ENCODE measurements around the gene ASB6. TPM values are rescaled to one million over a fixed set of nuclear protein-coding genes. Genes with fewer than 3 reads are reported as not detected.

The ASB6 gene
- total RNA-seq, 1 donor, result 21.0 TPM

GRCh38 chr9:129635099-129636065, 6.6 kb downstream of the ASB6 start:
- DNase-seq (ENCODE audit: insufficient read length, low spot score, missing footprints), result no peak
- Histone ChIP-seq H2AFZ (ENCODE audit: low read length) (no peak overlapping the region), H3K27me3 (ENCODE audit: insufficient read depth, low read length) (no peaks in the 10 kb centered on the region), H3K4me3 (ENCODE audit: insufficient read depth, low read length) (no peak overlapping the region), H4K20me1 (ENCODE audit: insufficient read depth, low read length) (peaks cover 74% of the 10 kb centered on the region), H3K4me2 (ENCODE audit: insufficient read depth, low read length) (no peak overlapping the region), H3K79me2 (ENCODE audit: insufficient read depth, low read length) (peaks cover 94% of the 10 kb centered on the region), H3K9me3 (ENCODE audit: low read depth, low read length) (no peaks in the 10 kb centered on the region), H3K4me1 (ENCODE audit: insufficient read depth, low read length) (peaks cover 32% of the 10 kb centered on the region), H3K27ac (ENCODE audit: low read depth, low read length) (no peak overlapping the region), H3K36me3 (ENCODE audit: insufficient read depth, low read length) (peaks cover 69% of the 10 kb centered on the region)
- TF ChIP-seq, protein P1, sequence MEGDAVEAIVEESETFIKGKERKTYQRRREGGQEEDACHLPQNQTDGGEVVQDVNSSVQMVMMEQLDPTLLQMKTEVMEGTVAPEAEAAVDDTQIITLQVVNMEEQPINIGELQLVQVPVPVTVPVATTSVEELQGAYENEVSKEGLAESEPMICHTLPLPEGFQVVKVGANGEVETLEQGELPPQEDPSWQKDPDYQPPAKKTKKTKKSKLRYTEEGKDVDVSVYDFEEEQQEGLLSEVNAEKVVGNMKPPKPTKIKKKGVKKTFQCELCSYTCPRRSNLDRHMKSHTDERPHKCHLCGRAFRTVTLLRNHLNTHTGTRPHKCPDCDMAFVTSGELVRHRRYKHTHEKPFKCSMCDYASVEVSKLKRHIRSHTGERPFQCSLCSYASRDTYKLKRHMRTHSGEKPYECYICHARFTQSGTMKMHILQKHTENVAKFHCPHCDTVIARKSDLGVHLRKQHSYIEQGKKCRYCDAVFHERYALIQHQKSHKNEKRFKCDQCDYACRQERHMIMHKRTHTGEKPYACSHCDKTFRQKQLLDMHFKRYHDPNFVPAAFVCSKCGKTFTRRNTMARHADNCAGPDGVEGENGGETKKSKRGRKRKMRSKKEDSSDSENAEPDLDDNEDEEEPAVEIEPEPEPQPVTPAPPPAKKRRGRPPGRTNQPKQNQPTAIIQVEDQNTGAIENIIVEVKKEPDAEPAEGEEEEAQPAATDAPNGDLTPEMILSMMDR (IDR thresholded peaks at IDR 0.05; ENCODE audit: extremely low read depth, low read depth, low read length), result no peak

DNA sequence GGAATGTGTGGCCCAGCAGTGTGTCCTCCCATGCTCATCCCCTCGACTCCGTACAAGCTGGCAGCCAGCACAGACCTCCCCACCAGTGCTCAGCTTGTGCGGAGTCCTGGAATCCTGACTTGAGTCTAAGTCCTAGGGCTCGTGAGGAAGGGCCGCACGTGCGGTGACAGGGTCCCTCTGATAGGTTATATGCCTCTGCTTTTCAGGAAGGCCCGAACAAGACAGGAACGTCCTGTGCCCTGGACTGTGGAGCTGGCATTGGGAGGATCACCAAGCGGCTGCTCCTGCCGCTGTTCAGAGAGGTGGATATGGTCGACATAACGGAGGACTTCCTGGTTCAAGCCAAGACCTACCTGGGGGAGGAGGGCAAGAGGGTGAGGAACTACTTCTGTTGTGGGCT, 8.1 kb downstream of the ASB6 start:
- Histone ChIP-seq H3K4me3 (ENCODE audit: insufficient read depth, low read length) (no peak overlapping the region), H3K27me3 (ENCODE audit: insufficient read depth, low read length) (no peaks in the 10 kb centered on the region), H3K79me2 (ENCODE audit: insufficient read depth, low read length) (peaks cover 94% of the 10 kb centered on the region), H2AFZ (ENCODE audit: low read length) (no peak overlapping the region), H3K4me2 (ENCODE audit: insufficient read depth, low read length) (no peak overlapping the region), H3K27ac (ENCODE audit: low read depth, low read length) (no peak overlapping the region), H3K4me1 (ENCODE audit: insufficient read depth, low read length) (peaks cover 33% of the 10 kb centered on the region), H3K36me3 (ENCODE audit: insufficient read depth, low read length) (peaks cover 67% of the 10 kb centered on the region), H3K9me3 (ENCODE audit: low read depth, low read length) (no peaks in the 10 kb centered on the region), H4K20me1 (ENCODE audit: insufficient read depth, low read length) (peaks cover 73% of the 10 kb centered on the region)
- TF ChIP-seq, protein P1 (IDR thresholded peaks at IDR 0.05; ENCODE audit: extremely low read depth, low read depth, low read length), result no peak
- no peak for DNase-seq (ENCODE audit: insufficient read length, low spot score, missing footprints)

- TF ChIP-seq, protein P1 (IDR thresholded peaks at IDR 0.05; ENCODE audit: extremely low read depth, low read depth, low read length), result no peak
- Histone ChIP-seq H3K27ac (ENCODE audit: low read depth, low read length) (no peak overlapping the region), H2AFZ (ENCODE audit: low read length) (no peak overlapping the region), H3K27me3 (ENCODE audit: insufficient read depth, low read length) (no peaks in the 10 kb centered on the region), H4K20me1 (ENCODE audit: insufficient read depth, low read length) (peaks cover 72% of the 10 kb centered on the region), H3K79me2 (ENCODE audit: insufficient read depth, low read length) (peaks cover 94% of the 10 kb centered on the region), H3K4me1 (ENCODE audit: insufficient read depth, low read length) (peaks cover 39% of the 10 kb centered on the region), H3K4me3 (ENCODE audit: insufficient read depth, low read length) (no peak overlapping the region), H3K9me3 (ENCODE audit: low read depth, low read length) (no peaks in the 10 kb centered on the region), H3K4me2 (ENCODE audit: insufficient read depth, low read length) (no peak overlapping the region), H3K36me3 (ENCODE audit: insufficient read depth, low read length) (peaks cover 60% of the 10 kb centered on the region)
- DNase-seq (ENCODE audit: insufficient read length, low spot score, missing footprints), result no peak
Measured at GRCh38 chr9:129633207-129633606, 8.7 kb downstream of the ASB6 start.

DNA sequence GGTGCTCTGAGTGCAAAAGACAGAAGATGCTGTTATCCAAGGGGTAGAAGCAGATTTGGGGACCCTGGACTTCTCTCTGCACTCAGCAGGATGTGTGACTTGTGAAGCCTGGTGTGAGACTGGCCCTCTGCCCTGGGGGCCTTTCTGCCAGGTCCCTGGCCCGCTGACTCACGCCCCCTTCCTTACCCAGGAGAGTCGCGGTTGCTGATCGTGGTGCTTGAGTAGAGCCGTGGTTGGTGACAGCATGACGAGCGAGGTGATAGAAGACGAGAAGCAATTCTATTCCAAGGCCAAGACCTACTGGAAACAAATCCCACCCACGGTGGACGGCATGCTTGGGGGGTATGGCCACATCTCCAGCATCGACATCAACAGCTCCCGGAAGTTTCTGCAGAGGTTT, 9.5 kb downstream of the ASB6 start:
- H3K4me2 ChIP-seq (ENCODE audit: insufficient read depth, low read length), result no peak overlapping the region
- H3K4me3 ChIP-seq (ENCODE audit: insufficient read depth, low read length), result no peak overlapping the region
- no peak for DNase-seq (ENCODE audit: insufficient read length, low spot score, missing footprints)
- peaks cover 94% of the 10 kb centered on the region for H3K79me2 ChIP-seq (ENCODE audit: insufficient read depth, low read length)
- TF ChIP-seq, protein P1 (IDR thresholded peaks at IDR 0.05; ENCODE audit: extremely low read depth, low read depth, low read length), result no peak
- H3K4me1 ChIP-seq (ENCODE audit: insufficient read depth, low read length), result peaks cover 47% of the 10 kb centered on the region
- H4K20me1 ChIP-seq (ENCODE audit: insufficient read depth, low read length), result peaks cover 76% of the 10 kb centered on the region
- no peaks in the 10 kb centered on the region for H3K9me3 ChIP-seq (ENCODE audit: low read depth, low read length)
- peaks cover 53% of the 10 kb centered on the region for H3K36me3 ChIP-seq (ENCODE audit: insufficient read depth, low read length)
- peak overlapping the region; percentile 32 for H3K27ac ChIP-seq (ENCODE audit: low read depth, low read length)
- no peak overlapping the region for H2AFZ ChIP-seq (ENCODE audit: low read length)
- no peaks in the 10 kb centered on the region for H3K27me3 ChIP-seq (ENCODE audit: insufficient read depth, low read length)

Data from osteoblast (primary cell).